ENCODE measurements around the gene HVCN1. TPM values are rescaled to one million over a fixed set of nuclear protein-coding genes. Genes with fewer than 3 reads are reported as not detected.

The HVCN1 gene
- total RNA-seq, 1 donor from 2014 or later, result 83.9 TPM

- H3K36me3 Mint-ChIP-seq (ENCODE audit: low read depth), result peaks cover 25% of the 10 kb centered on the region
- POLR2A ChIA-PET, result interaction anchor here (0.7 to 4.6 kb wide), 10 partner anchors 10 to 101 kb away, joined by 3 to 20 read pairs (median 5); partner anchors contain the start of gene PPP1CC
Measured at GRCh38 chr12:110641521-110641920, 47.4 kb downstream of the HVCN1 start.

DNA sequence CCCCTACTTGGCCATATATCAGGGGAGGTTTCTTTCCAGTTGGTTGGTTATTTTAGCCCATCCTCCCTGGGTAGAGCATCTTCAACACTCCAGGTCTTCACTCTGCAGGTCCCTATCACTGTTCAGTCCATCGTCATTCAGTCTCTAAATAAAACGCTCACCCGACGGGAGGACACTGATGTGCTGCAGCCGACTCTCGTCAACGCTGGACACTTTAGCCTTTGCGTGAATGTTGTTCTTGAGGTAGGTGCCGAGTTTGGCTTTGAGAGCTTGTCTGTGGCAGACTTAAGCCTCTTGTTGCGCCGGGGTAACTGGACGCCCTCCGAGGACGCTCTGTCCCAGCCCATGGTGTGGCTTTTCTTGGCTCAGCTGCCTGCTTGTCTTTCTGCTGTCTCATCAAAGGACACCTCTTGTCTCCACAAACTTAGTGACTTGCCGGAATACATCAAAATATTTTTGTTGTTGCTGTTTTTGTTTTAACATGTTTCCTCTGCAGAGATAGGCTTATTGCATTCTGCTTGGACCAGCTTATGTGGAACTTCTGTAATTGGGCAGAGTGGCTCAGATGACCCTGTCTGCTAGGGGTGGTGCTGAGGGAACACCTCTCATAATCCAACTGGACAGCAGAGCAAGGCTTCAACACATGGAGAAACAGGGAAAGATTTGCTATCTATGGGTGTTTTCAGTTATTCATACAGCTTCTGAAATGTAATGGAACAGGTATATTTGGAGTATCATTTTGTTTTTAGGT lies 48.5 kb downstream of the HVCN1 start:
- ChIA-PET POLR2A (interaction anchor here (0.6 to 4.6 kb wide), 11 partner anchors 9 to 170 kb away, joined by 3 to 20 read pairs (median 4); partner anchors contain the start of gene PPP1CC), CTCF (no interaction called here)
- H3K36me3 Mint-ChIP-seq (ENCODE audit: low read depth), result peaks cover 18% of the 10 kb centered on the region
- H3K9me3 Mint-ChIP-seq, result no peaks in the 10 kb centered on the region
- peak overlapping the region; percentile 89 for H3K27ac Mint-ChIP-seq
- DNase-seq, result no peak
- peaks cover 99% of the 10 kb centered on the region for H3K4me1 Mint-ChIP-seq
- TF ChIP-seq, protein P1, sequence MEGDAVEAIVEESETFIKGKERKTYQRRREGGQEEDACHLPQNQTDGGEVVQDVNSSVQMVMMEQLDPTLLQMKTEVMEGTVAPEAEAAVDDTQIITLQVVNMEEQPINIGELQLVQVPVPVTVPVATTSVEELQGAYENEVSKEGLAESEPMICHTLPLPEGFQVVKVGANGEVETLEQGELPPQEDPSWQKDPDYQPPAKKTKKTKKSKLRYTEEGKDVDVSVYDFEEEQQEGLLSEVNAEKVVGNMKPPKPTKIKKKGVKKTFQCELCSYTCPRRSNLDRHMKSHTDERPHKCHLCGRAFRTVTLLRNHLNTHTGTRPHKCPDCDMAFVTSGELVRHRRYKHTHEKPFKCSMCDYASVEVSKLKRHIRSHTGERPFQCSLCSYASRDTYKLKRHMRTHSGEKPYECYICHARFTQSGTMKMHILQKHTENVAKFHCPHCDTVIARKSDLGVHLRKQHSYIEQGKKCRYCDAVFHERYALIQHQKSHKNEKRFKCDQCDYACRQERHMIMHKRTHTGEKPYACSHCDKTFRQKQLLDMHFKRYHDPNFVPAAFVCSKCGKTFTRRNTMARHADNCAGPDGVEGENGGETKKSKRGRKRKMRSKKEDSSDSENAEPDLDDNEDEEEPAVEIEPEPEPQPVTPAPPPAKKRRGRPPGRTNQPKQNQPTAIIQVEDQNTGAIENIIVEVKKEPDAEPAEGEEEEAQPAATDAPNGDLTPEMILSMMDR (IDR thresholded peaks at IDR 0.05), result no peak
- intact Hi-C loops (cut with micrococcal nuclease), result no loop called here
- H3K4me3 Mint-ChIP-seq, result peak overlapping the region; percentile 17
- no peaks in the 10 kb centered on the region for H3K27me3 Mint-ChIP-seq
- peak; percentile 20 for ATAC-seq (ENCODE audit: low read depth)

More at GRCh38 chr12:110641521-110641920, 47.4 kb downstream of the HVCN1 start:
- H3K4me1 Mint-ChIP-seq, result peaks cover 99% of the 10 kb centered on the region
- intact Hi-C loops (cut with micrococcal nuclease), result no loop called here
- ATAC-seq (ENCODE audit: low read depth) (no peak), DNase-seq (no peak)
- no peaks in the 10 kb centered on the region for H3K9me3 Mint-ChIP-seq
- peak overlapping the region; percentile 37 for H3K4me3 Mint-ChIP-seq
- H3K27ac Mint-ChIP-seq, result peak overlapping the region; percentile 89
- TF ChIP-seq, protein P1 (IDR thresholded peaks at IDR 0.05), result no peak
- CTCF ChIA-PET, result interaction anchor here (0.9 kb wide), 1 partner anchor 16 kb away, joined by 5 read pairs; no protein-coding TSS in a partner anchor
- H3K27me3 Mint-ChIP-seq, result no peaks in the 10 kb centered on the region

- Mint-ChIP-seq H3K4me1 (peaks cover 98% of the 10 kb centered on the region), H3K9me3 (no peaks in the 10 kb centered on the region), H3K27ac (peak overlapping the region; percentile 89), H3K4me3 (peak overlapping the region; percentile 36), H3K27me3 (no peaks in the 10 kb centered on the region), H3K36me3 (ENCODE audit: low read depth) (peaks cover 8% of the 10 kb centered on the region)
- DNase-seq (no peak), ATAC-seq (ENCODE audit: low read depth) (peak; percentile 27)
- ChIA-PET POLR2A (interaction anchor here (0.6 to 4.6 kb wide), 10 partner anchors 8 to 53 kb away, joined by 3 to 20 read pairs (median 4); no protein-coding TSS in a partner anchor), CTCF (no interaction called here)
- intact Hi-C loops (cut with micrococcal nuclease), result no loop called here
- TF ChIP-seq, protein P1 (IDR thresholded peaks at IDR 0.05), result no peak
Measured at GRCh38 chr12:110639336-110640141, 49.4 kb downstream of the HVCN1 start.

DNA sequence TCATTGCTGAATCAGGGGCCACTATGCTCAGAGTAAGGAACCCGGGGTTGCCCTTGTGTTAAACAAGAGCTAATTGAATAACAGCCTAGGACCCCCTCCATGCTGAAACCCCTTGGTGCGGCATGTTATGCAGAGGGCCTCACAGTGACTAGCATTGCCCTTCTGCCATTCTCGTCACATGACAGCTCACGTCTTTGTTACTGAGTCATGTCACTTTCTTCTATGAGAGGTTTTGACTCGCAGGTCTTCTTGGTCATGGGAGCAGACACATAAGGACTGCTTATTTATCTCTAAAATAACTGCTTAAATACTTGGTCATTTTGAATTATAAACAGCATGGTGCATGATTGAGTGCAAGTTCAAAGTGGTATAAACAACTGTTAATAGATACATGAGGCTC lies 50.1 kb downstream of the HVCN1 start:
- Mint-ChIP-seq H3K27ac (peak overlapping the region; percentile 89), H3K36me3 (ENCODE audit: low read depth) (peaks cover 6% of the 10 kb centered on the region), H3K27me3 (no peaks in the 10 kb centered on the region), H3K4me3 (no peak overlapping the region), H3K9me3 (no peaks in the 10 kb centered on the region), H3K4me1 (peaks cover 98% of the 10 kb centered on the region)
- CTCF ChIA-PET, result no interaction called here
- intact Hi-C loops (cut with micrococcal nuclease), result no loop called here
- DNase-seq, result no peak
- TF ChIP-seq, protein P1 (IDR thresholded peaks at IDR 0.05), result no peak
- POLR2A ChIA-PET, result interaction anchor here (0.8 to 4.6 kb wide), 8 partner anchors 11 to 63 kb away, joined by 4 to 20 read pairs (median 6); partner anchors contain the start of gene TCTN1
- no peak for ATAC-seq (ENCODE audit: low read depth)
